GM19035 (cell line): ENCODE data around the gene TUSC2.

Source experiments
- ATAC-seq: cut with Tn5 transposase; IDR thresholded peaks from one replicate; pipeline ENCODE4 v1.9.1; 2021; ENCODE audit not compliant: unreplicated experiment

TUSC2 gene

DNA sequence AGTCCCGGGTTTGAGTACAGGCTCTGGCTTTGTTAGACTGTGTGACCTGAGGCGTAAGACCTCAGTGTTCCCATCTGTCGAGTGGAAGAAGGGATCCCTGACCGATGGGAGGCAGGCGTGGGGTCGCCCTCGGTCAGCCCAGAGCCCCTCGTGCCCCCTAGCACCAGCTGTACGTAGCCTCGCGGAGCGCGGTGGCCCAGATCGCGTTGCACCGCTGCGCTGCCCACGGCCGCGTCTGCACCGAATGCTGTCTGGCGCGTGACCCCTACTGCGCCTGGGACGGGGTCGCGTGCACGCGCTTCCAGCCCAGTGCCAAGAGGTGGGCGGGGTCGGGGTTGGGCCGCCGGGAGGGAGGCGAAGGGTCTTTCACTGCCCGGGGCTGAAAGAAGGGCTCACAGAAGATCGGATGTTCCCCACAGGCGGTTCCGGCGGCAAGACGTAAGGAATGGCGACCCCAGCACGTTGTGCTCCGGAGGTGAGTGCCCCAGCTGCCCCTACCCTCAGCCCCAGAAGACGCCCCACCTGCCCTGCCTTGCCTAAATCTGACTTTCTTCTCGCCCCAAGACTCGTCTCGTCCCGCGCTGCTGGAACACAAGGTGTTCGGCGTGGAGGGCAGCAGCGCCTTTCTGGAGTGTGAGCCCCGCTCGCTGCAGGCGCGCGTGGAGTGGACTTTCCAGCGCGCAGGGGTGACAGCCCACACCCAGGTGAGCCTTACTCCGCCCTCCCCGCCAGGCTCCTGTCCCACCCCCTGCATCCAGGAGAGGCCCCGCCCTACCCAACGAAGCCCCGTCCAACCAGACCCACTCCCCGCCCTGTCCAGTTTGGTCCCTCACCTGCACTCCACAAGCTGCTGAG, 52.7 kb downstream of the TUSC2 start:
- ATAC-seq, result no peak
